ENCODE results near the gene COL26A1.
A peak's percentile ranks its signal among the peaks of the same experiment; 100 is the strongest.

The COL26A1 gene

GRCh38 chr7:101537935-101538595, 175.4 kb downstream of the COL26A1 start:
- H3K9me3 ChIP-seq (ENCODE audit: control insufficient read depth, insufficient read depth, low read depth, low read length): no peaks in the 10 kb centered on the region
- TF ChIP-seq ZNF776 (tag by site-specific recombination; IDR thresholded peaks at IDR 0.05; ENCODE audit: borderline replicate concordance) (no peak), ZNF768 (tag by site-specific recombination; IDR thresholded peaks at IDR 0.05) (peak; percentile 80)
- H3K4me3 ChIP-seq (ENCODE audit: low read depth, low read length): no peak overlapping the region
- CTCF ChIA-PET: interaction anchor here (0.6 to 1.4 kb wide), 14 partner anchors 13 to 1924 kb away, joined by 3 to 8 read pairs (median 3); no protein-coding TSS in a partner anchor
- POLR2A ChIA-PET: interaction anchor here (0.5 kb wide), 1 partner anchor 929 kb away, joined by 3 read pairs; no protein-coding TSS in a partner anchor
- H3K4me1 ChIP-seq (ENCODE audit: control insufficient read depth, insufficient read depth, low read length): no peaks in the 10 kb centered on the region
- no peak overlapping the region for H3K27ac ChIP-seq (ENCODE audit: extremely low read depth, low read depth, low read length)
- H3K36me3 ChIP-seq (ENCODE audit: control insufficient read depth in 2 of 2, insufficient read depth in 1 of 2, low read length in 2 of 2): no peaks in the 10 kb centered on the region

GRCh38 chr7:101538596-101539459, 176.2 kb downstream of the COL26A1 start:
- Histone ChIP-seq H3K27ac (ENCODE audit: extremely low read depth, low read depth, low read length) (no peak overlapping the region), H3K9me3 (ENCODE audit: control insufficient read depth, insufficient read depth, low read depth, low read length) (no peaks in the 10 kb centered on the region), H3K36me3 (ENCODE audit: control insufficient read depth in 2 of 2, insufficient read depth in 1 of 2, low read length in 2 of 2) (no peaks in the 10 kb centered on the region), H3K4me3 (ENCODE audit: low read depth, low read length) (no peak overlapping the region), H3K4me1 (ENCODE audit: control insufficient read depth, insufficient read depth, low read length) (no peaks in the 10 kb centered on the region)
- ChIA-PET CTCF (interaction anchor here (0.6 to 1.4 kb wide), 14 partner anchors 13 to 757 kb away, joined by 3 to 8 read pairs (median 4); no protein-coding TSS in a partner anchor), POLR2A (interaction anchor here (0.5 kb wide), 1 partner anchor 928 kb away, joined by 3 read pairs; no protein-coding TSS in a partner anchor)
- TF ChIP-seq ZSCAN5A (tag by site-specific recombination; IDR thresholded peaks at IDR 0.05): no peak
- no peak for TF ChIP-seq ZNF138 (tag by site-specific recombination; IDR thresholded peaks at IDR 0.05; ENCODE audit: borderline replicate concordance)
- no peak for TF ChIP-seq ZXDB (tag by site-specific recombination; IDR thresholded peaks at IDR 0.05)
- TF ChIP-seq PATZ1 (tag by site-specific recombination; IDR thresholded peaks at IDR 0.05): 0 out of 2 replicates have a peak, but pooled peaks have one; percentile 14
- TF ChIP-seq ZBTB8A (tag by site-specific recombination; IDR thresholded peaks at IDR 0.05): peak; percentile 24; the same call in 1 of the 2 replicates
- peak; percentile 64 for TF ChIP-seq KLF1 (tag by site-specific recombination; IDR thresholded peaks at IDR 0.05)
- TF ChIP-seq ZNF423 (tag by site-specific recombination; IDR thresholded peaks at IDR 0.05): peak; percentile 70; the same call in 1 of the 2 replicates
- TF ChIP-seq ZNF18 (tag by site-specific recombination; IDR thresholded peaks at IDR 0.05): no peak
- no peak for TF ChIP-seq ZNF521 (tag by site-specific recombination; IDR thresholded peaks at IDR 0.05)
- no peak for TF ChIP-seq ZNF175 (tag by site-specific recombination; IDR thresholded peaks at IDR 0.05)
- TF ChIP-seq ZBTB17 (tag by site-specific recombination; IDR thresholded peaks at IDR 0.05): peak; percentile 61
- TF ChIP-seq PRDM1 (tag by site-specific recombination; IDR thresholded peaks at IDR 0.05): peak; percentile 92
- no peak for TF ChIP-seq ZNF449 (tag by site-specific recombination; IDR thresholded peaks at IDR 0.05)
- TF ChIP-seq HOXD13 (CRISPR knock-in tag; IDR thresholded peaks at IDR 0.05; ENCODE audit: borderline replicate concordance): no peak
- TF ChIP-seq ZFHX2 (tag by site-specific recombination; conservative IDR thresholded peaks at IDR 0.05): peak; percentile 25; the same call in 1 of the 2 replicates
- TF ChIP-seq ZNF37A (tag by site-specific recombination; IDR thresholded peaks at IDR 0.05): no peak
- 0 out of 2 replicates have a peak, but pooled peaks have one; percentile 33 for TF ChIP-seq ZBTB48 (tag by site-specific recombination; IDR thresholded peaks at IDR 0.05)
- TF ChIP-seq ZNF2 (tag by site-specific recombination; IDR thresholded peaks at IDR 0.05): peak; percentile 58; the same call in 1 of the 2 replicates
- peak; percentile 64 for TF ChIP-seq CTCF (tag by site-specific recombination; IDR thresholded peaks at IDR 0.05)
